HG03442 (cell line): ENCODE measurements around the gene CILP2.
A peak's percentile ranks its signal among the peaks of the same experiment; 100 is the strongest.

Source experiments
- ATAC-seq: cut with Tn5 transposase; IDR thresholded peaks from one replicate; pipeline ENCODE4 v1.9.1; 2021; ENCODE audit warnings: mild to moderate bottlenecking, moderate library complexity; ENCODE audit not compliant: unreplicated experiment

The CILP2 gene

DNA sequence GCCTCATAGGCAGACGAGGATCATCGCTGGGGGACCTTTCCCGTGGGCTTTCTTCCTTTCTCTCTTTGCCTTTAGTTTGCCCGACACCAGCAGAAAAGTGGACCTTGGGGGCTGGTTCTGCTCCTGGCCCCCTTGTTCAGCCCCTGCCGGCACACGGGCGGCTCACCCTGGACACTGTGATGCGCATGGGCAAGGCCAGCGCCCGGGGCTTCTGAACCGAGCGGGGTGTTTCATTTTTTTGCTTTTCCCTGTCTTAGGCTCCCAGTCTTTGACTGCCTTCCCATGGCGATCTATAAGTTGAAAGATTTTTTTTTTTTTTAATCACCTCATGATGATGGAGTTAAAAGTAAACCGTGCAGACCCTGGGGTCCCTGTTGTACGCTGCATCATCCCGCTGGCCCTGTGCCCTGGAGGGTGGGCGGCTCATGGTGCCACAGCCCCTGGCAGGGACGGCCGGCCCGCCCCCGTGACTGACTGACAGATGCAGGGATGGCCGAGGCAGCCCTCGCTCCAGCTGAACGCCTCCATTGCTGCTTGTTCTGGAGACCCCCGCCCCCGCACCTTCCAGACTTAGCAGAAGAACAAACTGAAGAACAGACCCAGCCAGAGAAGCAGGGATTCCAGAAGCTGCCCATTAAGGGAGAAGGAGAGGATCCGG is 32.3 kb upstream of the CILP2 start:
- no peak for ATAC-seq

- ATAC-seq = no peak
These were observed 31.5 kb upstream of the CILP2 start for GRCh38 chr19:19506592-19506991.

GRCh38 chr19:19507354-19507753 is 30.7 kb upstream of the CILP2 start:
- ATAC-seq = no peak

DNA sequence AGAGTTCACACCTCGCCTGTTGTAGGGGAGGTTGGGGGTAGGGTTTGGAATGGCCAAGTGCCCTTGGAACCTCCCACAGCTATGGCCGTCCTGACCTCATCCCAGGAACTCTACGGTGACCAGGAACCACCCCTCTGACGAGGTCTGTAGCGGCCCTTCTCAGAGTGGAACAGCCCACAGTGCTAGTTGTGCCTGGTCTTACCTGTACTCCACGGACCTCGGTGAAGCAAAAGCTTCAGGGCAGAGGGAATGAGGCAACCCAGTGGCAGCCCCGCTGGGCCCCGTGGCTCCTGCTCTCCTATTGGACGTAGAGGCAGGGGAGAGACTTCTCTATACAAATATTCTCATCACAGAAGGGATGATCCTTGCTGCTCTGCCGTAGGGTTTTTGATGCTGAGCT is 29.8 kb upstream of the CILP2 start:
- no peak for ATAC-seq

GRCh38 chr19:19510432-19510831 is 27.6 kb upstream of the CILP2 start:
- ATAC-seq = no peak

DNA sequence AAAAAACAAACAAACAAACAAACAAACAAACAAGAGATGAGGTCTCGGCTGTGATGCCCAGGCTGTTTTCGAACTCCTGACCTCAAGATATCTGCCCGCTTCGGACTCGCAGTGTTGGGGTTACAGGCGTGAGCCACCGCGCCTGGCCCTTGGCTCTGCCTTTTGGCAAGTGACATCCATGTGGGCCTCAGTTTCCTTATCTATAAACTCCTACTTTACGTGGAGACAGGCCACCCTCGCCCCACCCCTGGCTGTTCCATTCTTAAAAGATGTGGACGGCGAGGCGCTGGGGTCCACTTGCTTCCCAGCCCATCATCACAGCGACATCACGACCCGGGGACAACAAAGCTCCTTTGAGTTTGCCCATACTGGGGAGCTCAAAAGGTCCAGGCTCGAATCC is 24.4 kb upstream of the CILP2 start:
- no peak for ATAC-seq

DNA sequence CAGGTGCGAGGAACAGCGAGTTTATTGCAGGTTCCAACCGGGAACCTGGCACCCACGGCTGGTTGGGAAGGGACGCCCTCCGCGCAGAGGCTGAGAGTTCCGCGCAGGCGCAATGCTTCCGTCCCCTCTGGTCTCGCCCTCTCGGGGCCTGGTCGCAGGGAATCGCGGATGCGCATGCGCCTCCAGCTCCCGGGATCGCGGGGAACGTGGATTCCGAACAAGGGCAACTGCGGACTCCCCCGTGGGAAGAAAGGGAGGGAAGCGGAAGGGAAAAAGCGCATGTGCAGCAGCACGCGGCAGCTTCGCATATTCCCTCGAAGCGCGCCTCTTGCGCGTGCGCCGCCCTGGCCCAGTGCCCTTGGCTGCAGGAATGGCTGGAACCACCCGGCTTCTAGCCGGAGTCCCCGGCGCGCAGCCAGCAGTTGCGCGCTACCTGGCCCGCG is 23.8 kb upstream of the CILP2 start:
- ATAC-seq = no peak

- no peak for ATAC-seq
These were observed 23.0 kb upstream of the CILP2 start, which contains the start of gene TSSK6 for GRCh38 chr19:19514881-19515641. Gene TSSK6 (minus strand): TSS chr19:19515548. CDS start chr19:19515427, 121 bp downstream.

DNA sequence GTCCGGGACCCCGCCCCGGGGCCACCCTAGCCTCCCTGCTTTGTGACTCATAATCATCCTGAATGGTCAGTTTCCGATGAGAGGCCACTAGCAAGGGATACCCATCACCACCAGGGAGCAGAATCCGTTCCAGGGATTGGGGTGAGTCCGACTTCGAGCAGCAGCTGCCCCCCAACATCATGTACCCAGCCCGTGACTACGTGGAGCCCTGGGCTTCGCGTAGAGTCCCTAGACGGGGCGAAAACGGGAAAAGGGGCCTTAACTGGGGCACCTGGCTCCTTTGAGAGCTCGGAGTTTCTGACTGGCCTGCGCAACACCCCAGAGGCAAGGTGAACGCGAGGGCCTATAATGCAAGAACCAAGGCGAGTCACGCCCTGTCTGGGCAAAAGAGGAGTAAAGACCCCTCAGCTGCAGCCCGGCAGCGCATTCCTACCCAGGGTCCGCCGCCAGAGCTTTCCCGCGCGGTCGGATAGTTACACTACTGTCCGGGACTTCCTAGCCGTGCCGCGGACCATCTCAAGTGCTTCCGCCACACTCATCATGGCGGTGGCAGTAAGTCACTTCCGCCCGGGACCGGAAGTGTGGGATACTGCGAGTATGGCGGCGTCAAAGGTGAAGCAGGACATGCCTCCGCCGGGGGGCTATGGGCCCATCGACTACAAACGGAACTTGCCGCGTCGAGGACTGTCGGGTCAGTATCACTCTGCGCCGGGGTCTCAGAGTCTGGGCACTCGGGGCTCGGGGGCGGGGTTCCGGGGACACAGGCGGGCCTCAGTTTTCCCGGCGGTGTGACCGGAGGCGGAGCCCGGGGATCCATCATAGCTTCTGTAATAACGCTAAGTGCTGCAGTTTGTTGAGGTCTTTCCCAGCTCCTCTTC is 22.2 kb upstream of the CILP2 start, which contains the start of gene NDUFA13:
Gene NDUFA13 (plus strand): TSS at position 584 of the 878 bp plus-strand sequence. CDS start 14 bp downstream, at position 598.
- ATAC-seq = peak; percentile 88

DNA sequence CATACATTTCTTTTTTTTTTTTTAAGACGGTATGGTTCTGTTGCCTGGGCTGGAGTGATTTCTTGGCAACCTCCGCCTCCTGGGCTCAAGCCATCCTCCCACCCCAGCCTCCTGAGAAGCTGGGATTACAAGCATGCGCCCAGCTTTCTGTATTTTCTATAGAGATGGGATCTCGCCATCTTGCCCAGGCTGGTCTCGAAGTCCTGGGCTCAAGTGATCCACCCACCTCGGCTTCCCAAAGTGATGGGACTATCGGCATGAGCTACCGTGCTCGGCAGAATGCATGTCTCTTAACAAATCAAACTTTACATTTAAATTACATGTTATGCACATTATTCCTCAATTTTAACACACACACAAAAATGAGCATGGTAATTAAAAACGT is 20.8 kb upstream of the CILP2 start:
- ATAC-seq = no peak

DNA sequence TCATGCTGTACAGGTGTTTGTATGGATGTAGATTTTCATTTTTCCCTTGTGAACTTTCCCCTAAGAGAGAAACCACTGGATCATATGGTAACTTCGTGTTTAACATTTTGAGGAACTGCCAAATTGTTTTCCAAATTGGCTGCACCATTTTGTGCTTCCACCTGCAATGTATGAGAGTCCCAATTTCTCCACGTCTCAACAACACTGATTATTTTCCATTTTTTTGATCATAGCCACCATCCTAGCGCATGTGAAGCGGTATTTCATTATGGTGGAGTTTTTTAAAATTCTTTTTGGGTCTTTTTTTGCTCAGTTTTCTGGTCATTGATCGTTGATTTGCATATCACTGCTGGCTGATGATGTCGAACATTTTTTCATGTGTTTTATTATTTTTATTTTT is 17.1 kb upstream of the CILP2 start:
- no peak for ATAC-seq

GRCh38 chr19:19523177-19523576 is 14.9 kb upstream of the CILP2 start:
- ATAC-seq = no peak

DNA sequence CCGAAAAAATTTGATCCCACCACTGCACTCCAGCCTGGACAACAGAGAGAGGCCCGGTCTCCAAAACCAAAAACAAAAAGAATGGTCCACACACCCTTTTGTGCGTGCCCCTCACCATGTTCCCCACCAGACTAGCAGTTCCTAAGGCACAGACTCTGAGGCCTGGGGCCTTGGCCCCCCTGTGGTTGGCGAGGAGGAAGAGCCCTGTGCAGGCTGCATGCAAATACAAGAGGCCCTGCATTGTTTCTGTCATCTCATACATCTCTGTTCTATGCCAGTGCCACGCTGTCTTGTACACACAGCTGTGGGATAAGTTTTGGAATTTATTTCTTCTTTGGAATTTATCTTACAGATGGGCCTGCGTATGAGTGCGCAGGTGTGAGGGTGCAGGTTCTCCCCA is 14.0 kb upstream of the CILP2 start:
- no peak for ATAC-seq

- no peak for ATAC-seq
These were observed 12.3 kb upstream of the CILP2 start for GRCh38 chr19:19525611-19526380.

DNA sequence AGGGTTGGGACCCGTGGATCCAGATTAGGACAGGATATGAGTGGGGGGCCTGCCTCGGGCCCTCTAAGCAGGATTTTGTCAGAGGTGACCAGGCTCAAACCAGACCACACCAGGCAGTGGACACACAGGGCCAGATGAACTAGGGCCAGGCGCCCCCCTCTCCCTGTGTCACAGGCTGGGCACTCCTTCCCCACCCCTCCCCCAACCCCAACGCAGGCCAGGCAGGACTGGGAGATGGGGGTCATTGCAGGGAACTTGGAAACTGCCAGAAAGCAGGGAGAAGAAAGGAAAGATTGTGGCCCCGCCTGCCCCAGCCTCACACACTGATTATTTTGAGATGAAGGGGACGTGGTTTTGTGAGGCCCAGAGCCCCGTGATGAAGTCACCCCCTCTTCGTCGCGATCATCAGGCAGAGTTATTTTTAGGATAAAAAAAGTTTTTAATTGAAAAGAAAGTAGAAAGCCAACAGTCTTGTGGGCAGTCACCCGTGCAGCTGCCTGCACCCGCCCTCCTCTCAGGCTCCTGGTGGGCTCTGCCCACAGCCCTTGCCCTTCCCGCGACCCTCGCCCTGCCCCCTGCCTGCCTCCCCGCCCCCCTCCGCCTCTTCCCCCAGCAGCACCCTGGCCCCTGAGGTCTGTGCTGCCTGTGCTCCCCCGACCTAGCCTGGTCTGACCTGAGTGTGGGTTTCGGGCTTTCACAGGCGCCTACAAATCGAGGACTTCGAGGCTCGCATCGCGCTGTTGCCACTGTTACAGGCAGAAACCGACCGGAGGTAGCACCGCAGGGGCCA is 11.3 kb upstream of the CILP2 start:
- no peak for ATAC-seq

DNA sequence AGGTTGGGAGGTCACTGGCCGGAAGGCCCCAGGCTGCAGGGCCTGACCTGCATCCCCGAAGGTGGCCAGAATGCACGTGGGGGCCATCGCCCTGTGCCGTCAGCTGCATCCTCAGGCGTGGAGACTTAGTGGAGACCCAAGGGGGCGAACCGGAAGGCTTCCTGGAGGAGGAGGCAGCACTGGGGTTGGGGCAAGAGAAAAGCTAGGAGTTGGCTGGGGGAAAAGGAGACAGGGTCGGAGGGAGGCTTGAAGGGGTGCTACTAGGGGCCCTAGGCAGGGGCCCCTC is 10.8 kb upstream of the CILP2 start:
- no peak for ATAC-seq

DNA sequence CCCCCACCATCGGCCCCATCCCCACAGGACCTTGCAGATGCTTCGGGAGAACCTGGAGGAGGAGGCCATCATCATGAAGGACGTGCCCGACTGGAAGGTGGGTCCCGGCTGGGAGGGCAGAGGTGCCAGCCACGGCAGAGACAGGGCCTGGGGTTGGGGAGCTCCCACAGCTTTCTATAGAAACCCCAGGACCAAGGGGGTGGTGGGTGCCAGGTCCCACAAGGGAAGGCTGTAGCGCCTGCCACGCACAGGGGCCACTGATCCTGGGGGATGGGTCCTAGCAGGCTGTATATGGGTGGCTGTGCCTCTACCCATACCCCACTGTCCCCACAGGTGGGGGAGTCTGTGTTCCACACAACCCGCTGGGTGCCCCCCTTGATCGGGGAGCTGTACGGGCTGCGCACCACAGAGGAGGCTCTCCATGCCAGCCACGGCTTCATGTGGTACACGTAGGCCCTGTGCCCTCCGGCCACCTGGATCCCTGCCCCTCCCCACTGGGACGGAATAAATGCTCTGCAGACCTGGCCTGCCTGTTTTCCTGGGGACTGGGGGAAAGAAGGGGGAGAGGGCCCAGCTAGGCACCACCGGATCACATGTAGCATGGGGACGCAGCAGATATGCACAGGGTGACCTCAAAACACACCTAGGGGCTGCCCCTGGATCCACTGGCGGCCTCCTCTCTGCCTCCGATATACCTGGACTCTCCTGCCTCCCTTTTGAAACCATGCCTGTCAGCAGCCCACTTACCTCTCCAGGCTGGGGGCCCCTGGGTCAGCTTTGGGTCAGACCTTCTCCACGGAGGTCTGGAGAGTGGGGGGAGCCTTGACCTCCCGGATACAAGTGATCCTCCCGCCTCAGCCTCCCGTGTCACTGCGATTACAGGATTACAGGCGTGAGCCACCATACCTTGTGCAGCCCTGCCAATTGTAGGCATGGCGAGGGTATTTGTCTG is 10.1 kb upstream of the CILP2 start:
- ATAC-seq = no peak

- no peak for ATAC-seq
These were observed 9.2 kb upstream of the CILP2 start, which contains the start of gene YJEFN3 for GRCh38 chr19:19528721-19529490. Gene YJEFN3 (plus strand): TSS chr19:19528911. CDS start chr19:19528933, 22 bp downstream.
